BLaER1 (cell line): ENCODE results near the gene KL.

Source experiments
- H3K27ac ChIP-seq: shearing (Covaris generic); formaldehyde crosslinking; 2 replicates; pipeline ENCODE4 v1.8.1; 2022
- H3K27me3 ChIP-seq: shearing (Covaris generic); formaldehyde crosslinking; 2 replicates; pipeline ENCODE4 v1.8.1; 2022
- H3K36me3 ChIP-seq: shearing (Covaris generic); formaldehyde crosslinking; 2 replicates; pipeline ENCODE4 v1.8.1; 2022
- H3K4me1 ChIP-seq: shearing (Covaris generic); formaldehyde crosslinking; 2 replicates; pipeline ENCODE4 v1.8.1; 2022
- H3K4me2 ChIP-seq: shearing (Covaris generic); formaldehyde crosslinking; 2 replicates; pipeline ENCODE4 v1.8.1; 2022
- H3K4me3 ChIP-seq: shearing (Covaris generic); formaldehyde crosslinking; 2 replicates; pipeline ENCODE4 v1.8.1; 2022
- H3K9ac ChIP-seq: shearing (Covaris generic); formaldehyde crosslinking; 2 replicates; pipeline ENCODE4 v1.8.1; 2022
- H3K9me3 ChIP-seq: shearing (Covaris generic); formaldehyde crosslinking; 2 replicates; pipeline ENCODE4 v1.8.1; 2022
- H4K20me1 ChIP-seq: shearing (Covaris generic); formaldehyde crosslinking; 2 replicates; pipeline ENCODE4 v1.8.1; 2022
- Cebpa-rat ChIP-seq: shearing (Covaris generic); IDR thresholded peaks from 2 replicates; pipeline ENCODE4 v1.8.1; 2022

KL gene

DNA sequence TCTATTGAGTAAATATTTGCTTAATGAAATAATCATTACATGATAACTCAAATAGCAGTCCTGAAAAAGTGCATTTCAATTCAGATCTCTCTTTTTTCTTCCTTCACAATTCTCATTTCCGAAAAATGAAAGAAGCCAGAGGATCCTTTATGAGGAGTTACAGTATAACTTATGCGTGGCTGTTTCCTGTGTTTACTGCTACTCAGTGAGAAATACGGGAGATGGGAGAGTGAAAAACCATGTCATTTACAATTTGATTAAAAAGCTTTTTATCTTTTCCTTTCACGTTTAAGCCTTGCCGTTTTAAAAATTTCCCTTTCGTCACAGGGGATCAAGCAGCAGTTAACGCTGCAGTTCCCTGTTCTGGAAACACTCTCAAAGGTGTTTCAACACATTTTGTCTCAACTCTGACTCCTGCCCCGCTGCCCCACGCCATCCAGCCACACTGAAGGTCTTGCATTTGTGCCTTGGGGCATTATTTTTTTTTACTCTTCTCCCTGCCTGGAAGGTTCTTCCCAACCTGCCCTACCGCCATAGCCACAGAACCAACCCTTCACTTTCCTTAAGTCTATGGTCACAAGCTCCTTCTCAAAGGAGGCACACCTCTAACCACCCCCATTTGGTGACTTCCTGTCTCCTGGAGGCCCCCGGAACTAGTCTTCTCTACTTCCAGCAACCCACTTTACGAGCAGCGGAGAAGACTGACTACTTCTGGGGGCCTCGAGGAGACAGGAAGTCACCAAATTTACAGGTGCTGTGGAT, 17.0 kb downstream of the KL start:
- H3K9ac ChIP-seq = no peak overlapping the region
- H3K4me2 ChIP-seq = no peak overlapping the region
- H3K27ac ChIP-seq = no peak overlapping the region
- no peak overlapping the region for H3K4me3 ChIP-seq
- no peaks in the 10 kb centered on the region for H3K9me3 ChIP-seq
- TF ChIP-seq Cebpa-rat = no peak
- H4K20me1 ChIP-seq = no peaks in the 10 kb centered on the region
- H3K27me3 ChIP-seq = no peaks in the 10 kb centered on the region
- no peaks in the 10 kb centered on the region for H3K4me1 ChIP-seq
- no peaks in the 10 kb centered on the region for H3K36me3 ChIP-seq

DNA sequence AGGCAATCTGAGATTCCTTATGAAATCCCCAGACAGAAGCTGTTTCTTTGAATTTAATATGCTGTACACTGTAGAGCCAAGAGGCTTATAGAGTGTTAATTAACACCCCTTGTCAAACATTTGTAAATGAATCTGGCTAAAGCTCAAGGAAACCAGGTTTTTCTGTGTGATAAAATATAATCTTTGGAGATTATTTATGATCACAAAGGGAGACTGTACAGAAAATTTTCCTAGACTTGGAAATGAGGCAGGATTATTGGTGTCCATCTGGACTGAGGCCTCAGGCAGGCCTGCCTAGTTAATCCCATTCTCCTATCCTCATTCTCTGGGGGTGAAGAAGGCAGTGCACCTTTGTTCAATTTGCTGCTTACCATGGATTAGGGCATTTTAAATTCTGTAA, 17.8 kb downstream of the KL start:
- Histone ChIP-seq H3K4me3 (no peak overlapping the region), H4K20me1 (no peaks in the 10 kb centered on the region), H3K36me3 (no peaks in the 10 kb centered on the region), H3K27me3 (no peaks in the 10 kb centered on the region), H3K27ac (no peak overlapping the region), H3K4me2 (no peak overlapping the region), H3K9me3 (no peaks in the 10 kb centered on the region), H3K4me1 (no peaks in the 10 kb centered on the region), H3K9ac (no peak overlapping the region)
- TF ChIP-seq Cebpa-rat = no peak

DNA sequence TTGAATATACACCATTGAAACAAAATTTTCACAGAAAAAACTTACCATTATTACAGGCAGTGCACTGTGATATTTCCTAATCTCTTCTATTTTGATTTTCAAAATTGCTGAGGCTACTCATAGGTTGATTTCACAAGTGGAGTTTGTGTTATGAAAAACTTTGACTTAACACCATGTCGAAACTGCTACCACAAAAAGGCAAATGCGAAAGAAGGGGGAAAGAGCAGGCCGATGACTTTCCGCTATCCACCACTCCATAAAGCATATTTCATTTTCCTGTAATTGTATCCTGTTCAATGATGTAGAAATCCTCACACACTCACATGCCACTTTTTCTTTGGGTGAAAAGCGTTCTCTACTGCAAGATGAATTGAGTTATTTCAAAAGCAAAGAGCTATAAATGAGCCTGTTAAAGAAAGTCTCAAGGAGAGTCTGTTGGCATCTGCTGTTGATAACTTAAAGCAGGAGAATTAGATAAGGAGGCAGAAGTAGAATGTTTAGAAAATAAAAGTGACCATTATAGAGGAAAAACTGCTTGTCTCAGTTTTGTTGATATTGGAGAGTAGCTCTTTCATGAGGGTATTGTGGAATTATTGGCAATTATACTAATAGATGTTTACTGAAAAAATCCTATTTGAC, 18.8 kb downstream of the KL start:
- Histone ChIP-seq H3K27ac (no peak overlapping the region), H3K4me3 (no peak overlapping the region), H3K4me1 (no peaks in the 10 kb centered on the region), H3K9me3 (no peaks in the 10 kb centered on the region), H3K36me3 (no peaks in the 10 kb centered on the region), H3K27me3 (no peaks in the 10 kb centered on the region), H4K20me1 (no peaks in the 10 kb centered on the region), H3K4me2 (no peak overlapping the region), H3K9ac (no peak overlapping the region)
- TF ChIP-seq Cebpa-rat = no peak

DNA sequence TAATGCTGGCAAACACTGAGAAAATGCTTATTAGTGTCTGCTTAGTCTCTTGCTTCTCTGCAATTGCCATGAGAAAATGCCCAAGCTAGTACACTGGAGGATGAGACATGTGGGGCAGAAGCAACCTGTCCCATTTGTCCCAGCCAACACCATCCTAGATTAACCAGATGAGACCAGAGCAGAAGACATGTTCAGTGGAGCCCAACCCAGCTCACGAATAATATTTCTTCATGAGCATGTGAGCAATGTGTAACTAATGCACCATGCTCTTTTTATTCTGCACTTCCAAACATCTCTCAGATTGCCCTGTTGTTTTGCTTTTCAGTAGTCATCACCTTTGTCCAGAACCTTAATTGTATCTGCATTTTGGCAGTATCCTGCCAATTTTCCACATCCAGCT, 21.4 kb downstream of the KL start:
- no peak for TF ChIP-seq Cebpa-rat
- Histone ChIP-seq H3K4me1 (no peaks in the 10 kb centered on the region), H3K4me3 (no peak overlapping the region)

DNA sequence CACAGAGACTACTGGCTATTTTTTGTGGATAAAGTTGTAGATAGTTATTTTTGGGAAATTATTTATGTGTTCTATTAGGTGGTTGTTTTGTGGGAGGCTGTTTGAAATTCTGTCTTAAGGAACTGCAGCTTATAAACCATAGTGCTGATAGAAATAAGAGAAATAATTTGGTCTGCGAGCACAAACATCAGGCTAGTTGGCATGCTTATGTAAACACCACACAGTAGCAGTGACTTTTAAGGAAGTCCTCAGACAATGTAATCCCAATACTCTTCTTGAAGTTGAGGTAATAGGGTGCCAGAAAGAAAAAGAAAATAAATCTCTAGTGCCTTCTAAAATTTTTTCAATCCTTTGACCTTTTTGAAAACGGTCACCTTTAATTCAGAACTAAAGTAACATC, 23.9 kb downstream of the KL start:
- Histone ChIP-seq H3K36me3 (no peaks in the 10 kb centered on the region), H3K4me2 (no peak overlapping the region), H3K27me3 (no peaks in the 10 kb centered on the region), H4K20me1 (no peaks in the 10 kb centered on the region), H3K27ac (no peak overlapping the region), H3K9me3 (no peaks in the 10 kb centered on the region), H3K4me1 (no peaks in the 10 kb centered on the region), H3K4me3 (no peak overlapping the region), H3K9ac (no peak overlapping the region)
- TF ChIP-seq Cebpa-rat = no peak

More for the DNA sequence above, 21.4 kb downstream of the KL start:
- Histone ChIP-seq H3K27me3 (no peaks in the 10 kb centered on the region), H3K9ac (no peak overlapping the region), H3K27ac (no peak overlapping the region), H3K4me2 (no peak overlapping the region), H3K9me3 (no peaks in the 10 kb centered on the region), H4K20me1 (no peaks in the 10 kb centered on the region), H3K36me3 (no peaks in the 10 kb centered on the region)

DNA sequence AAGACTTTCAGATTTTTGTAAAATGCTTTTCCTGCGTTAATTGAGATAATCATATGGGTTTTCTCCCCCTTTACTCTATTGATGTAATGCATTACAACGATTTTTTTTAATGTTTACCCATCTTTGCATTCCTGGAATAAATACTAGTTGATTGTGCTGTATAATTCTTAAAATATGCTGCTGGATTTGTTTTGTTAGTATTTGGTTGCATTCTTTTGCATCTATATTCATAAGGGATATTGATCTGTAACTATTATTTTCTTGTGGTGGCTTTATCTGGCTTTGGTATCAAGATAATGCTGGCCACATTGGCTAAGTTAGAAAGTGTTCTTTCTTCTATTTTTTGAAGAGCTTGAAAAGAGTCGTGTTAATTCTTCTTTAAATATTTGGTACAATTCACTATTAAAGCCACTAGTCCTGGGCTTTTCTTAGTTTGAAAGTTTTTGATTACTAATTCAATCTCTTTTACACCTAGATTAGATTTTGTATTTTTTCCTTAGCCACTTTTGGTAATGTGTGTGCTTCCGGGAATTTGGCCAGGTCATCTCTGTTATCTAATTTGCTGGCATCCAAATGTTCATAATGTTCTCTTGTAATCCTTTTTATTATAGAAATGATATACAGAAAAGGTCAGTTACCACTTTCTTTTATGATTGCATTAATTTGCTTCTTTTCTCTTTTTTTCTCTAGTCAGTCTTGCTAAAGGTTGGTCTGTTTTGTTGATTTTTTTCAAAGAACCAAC, 29.8 kb downstream of the KL start:
- Histone ChIP-seq H3K27me3 (no peaks in the 10 kb centered on the region), H3K4me1 (no peaks in the 10 kb centered on the region), H3K36me3 (no peaks in the 10 kb centered on the region), H3K4me2 (no peak overlapping the region), H3K9me3 (no peaks in the 10 kb centered on the region), H4K20me1 (no peaks in the 10 kb centered on the region), H3K9ac (no peak overlapping the region), H3K27ac (no peak overlapping the region), H3K4me3 (no peak overlapping the region)
- TF ChIP-seq Cebpa-rat = no peak

DNA sequence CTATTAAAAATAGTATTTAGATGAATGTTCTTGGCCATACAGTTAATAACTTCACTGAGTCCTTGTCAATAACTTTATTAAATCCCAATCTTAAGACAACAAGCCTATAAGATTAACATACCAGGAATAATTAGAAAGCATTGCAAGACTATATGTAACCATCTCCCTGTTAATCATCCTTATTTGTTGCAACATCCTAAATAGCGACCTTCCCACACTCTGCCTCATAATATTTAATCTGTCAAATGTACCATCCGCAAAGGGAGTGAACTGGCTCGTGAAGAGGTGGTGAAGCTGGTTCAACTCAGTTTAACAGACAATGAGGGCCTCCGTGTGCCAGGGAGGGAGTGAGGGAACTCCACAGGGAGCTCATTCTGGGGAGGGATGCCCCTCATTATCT, 33.9 kb downstream of the KL start:
- Histone ChIP-seq H3K4me1 (no peaks in the 10 kb centered on the region), H3K4me3 (no peak overlapping the region), H4K20me1 (no peaks in the 10 kb centered on the region), H3K9ac (no peak overlapping the region), H3K4me2 (no peak overlapping the region), H3K9me3 (no peaks in the 10 kb centered on the region), H3K27me3 (no peaks in the 10 kb centered on the region), H3K27ac (no peak overlapping the region), H3K36me3 (no peaks in the 10 kb centered on the region)
- no peak for TF ChIP-seq Cebpa-rat

DNA sequence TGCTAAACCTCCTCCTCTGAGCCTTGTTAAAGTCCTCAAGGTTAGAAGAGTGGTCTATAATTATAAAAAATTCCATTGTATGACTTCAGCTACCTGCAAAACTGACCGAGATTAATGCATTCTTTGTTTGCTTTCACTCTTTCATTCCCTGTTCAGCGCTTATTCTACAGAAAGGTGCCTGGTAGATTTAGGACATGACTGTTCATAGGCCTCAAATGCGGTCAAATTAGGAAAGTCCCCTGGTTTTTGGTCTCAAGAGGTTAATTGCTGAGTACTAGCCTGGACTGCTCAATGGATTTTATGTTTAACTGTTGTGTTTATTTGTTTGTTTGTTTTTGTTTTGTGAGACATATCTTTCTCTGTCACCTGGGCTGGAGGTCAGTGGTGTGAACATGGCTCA, 35.4 kb downstream of the KL start:
- no peaks in the 10 kb centered on the region for H3K4me1 ChIP-seq
- no peaks in the 10 kb centered on the region for H3K36me3 ChIP-seq
- H3K9me3 ChIP-seq = no peaks in the 10 kb centered on the region
- H3K27me3 ChIP-seq = no peaks in the 10 kb centered on the region
- no peak for TF ChIP-seq Cebpa-rat
- H3K9ac ChIP-seq = no peak overlapping the region
- no peak overlapping the region for H3K27ac ChIP-seq
- no peak overlapping the region for H3K4me3 ChIP-seq
- H3K4me2 ChIP-seq = no peak overlapping the region
- no peaks in the 10 kb centered on the region for H4K20me1 ChIP-seq

DNA sequence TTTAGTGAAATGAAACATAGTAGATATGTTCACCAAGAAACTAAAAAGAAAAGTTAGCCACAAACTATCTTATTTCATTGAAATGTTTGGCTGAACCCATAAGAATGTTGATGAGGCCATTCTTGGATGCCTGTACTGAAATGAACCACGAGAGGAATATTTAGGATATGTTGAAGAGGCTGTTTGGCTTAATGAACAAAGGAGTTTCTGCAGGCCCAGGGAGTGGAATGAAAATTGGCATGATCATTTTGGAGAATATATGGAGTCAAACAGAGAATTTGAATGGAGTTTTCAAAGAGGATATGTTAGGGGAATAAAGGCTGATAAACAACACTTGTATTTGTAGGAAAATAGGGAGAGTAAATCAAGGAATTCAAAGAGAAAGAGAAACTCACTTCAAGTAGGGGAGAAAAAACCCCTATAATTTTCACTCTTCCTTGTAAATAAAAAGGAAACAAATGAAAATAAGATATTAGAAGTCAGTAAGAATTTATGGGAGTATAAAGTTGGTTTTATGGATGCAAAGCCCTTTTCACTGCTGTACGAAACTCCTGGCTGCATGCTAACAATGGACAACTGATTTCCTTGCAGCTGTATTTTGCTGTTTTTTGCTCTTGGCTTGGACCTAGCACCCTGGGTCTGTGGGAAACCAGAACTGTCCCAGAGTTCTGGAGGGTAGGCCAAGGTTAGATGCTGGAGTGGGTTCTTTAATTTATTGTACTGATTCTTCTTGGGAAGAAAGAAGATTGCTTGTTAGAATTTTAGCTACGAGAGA, 36.5 kb downstream of the KL start:
- H3K4me2 ChIP-seq = no peak overlapping the region
- no peaks in the 10 kb centered on the region for H3K27me3 ChIP-seq
- no peaks in the 10 kb centered on the region for H3K36me3 ChIP-seq
- no peak overlapping the region for H3K4me3 ChIP-seq
- H3K9ac ChIP-seq = no peak overlapping the region
- no peaks in the 10 kb centered on the region for H4K20me1 ChIP-seq
- no peaks in the 10 kb centered on the region for H3K9me3 ChIP-seq
- H3K27ac ChIP-seq = no peak overlapping the region
- no peaks in the 10 kb centered on the region for H3K4me1 ChIP-seq
- no peak for TF ChIP-seq Cebpa-rat
